Neural cell (in vitro differentiated cells): ENCODE results near the gene ELFN1.

ENCODE experiments used
- CTCF ChIP-seq: fragments of 450-650 bp; IDR thresholded peaks from 2 replicates; pipeline ENCODE4 v1.5.1; 2014; ENCODE audit warnings: antibody characterized with exemption, mild to moderate bottlenecking, moderate library complexity; ENCODE audit not compliant: poor library complexity, severe bottlenecking
- MXI1 ChIP-seq: fragments of 450-650 bp; conservative IDR thresholded peaks from 2 replicates; pipeline ENCODE4 v1.6.1; 2014; ENCODE audit warnings: antibody characterized with exemption, mild to moderate bottlenecking; ENCODE audit not compliant: poor library complexity, severe bottlenecking
- POLR2AphosphoS5 ChIP-seq: IDR thresholded peaks from 2 replicates; pipeline ENCODE4 v1.6.1; 2012
- TAF1 ChIP-seq: IDR thresholded peaks from 2 replicates; pipeline ENCODE4 v1.6.1; 2012; ENCODE audit warnings: low read depth

GRCh38 chr7:1671594-1672451 is 1.7 kb downstream of the ELFN1 start:
- TF ChIP-seq CTCF (no peak), POLR2AphosphoS5 (no peak), TAF1 (no peak), MXI1 (no peak)
